Lower leg skin (tissue), 4 donors: Measurements from ENCODE around the gene DCTD. TPM values are rescaled to one million over a fixed set of nuclear protein-coding genes. Genes with fewer than 3 reads are reported as not detected.

Experiments used
- DNase-seq, 2 donors: peaks; one replicate each; pipeline ENCODE4 v3.0.0-alpha.2; 2019; ENCODE audit warnings: low spot score in 2 of 2
- H3K4me3 ChIP-seq: fragments of 200-600 bp; sonication (generic); 2 replicates; pipeline ENCODE4 v1.5.1; 2017; ENCODE audit warnings: mild to moderate bottlenecking, low read depth; ENCODE audit not compliant: poor library complexity, severe bottlenecking
- POLR2A ChIP-seq, 2 donors: fragments of 450-650 bp; IDR thresholded peaks; one replicate each; pipeline ENCODE4 v1.6.1; 2016 to 2017; ENCODE audit warnings: antibody characterized with exemption in 2 of 2, mild to moderate bottlenecking in 1 of 2, moderate library complexity in 1 of 2
- WGBS, 2 donors: methylation state at CpG; one replicate each; pipeline ENCODE4 v1.1.5; 2018; 5-methylcytosine and 5-hydroxymethylcytosine counted together
- intact Hi-C: fragments of 100-400 bp; cut with DNase I; formaldehyde crosslinking; loops from one replicate; pipeline ENCODE4 v1.15.0; 2023; ENCODE audit warnings: low total_unique reads
- total RNA-seq, 4 donors: library from RNA; depleted of rRNA; stranded (reverse); fragments of >200 nt; gene quantifications; one replicate each; pipeline ENCODE4 v1.1.0, GENCODE V29; 2016
- TF ChIP-seq, protein P1 (sequence below), 3 donors: fragments of 450-650 bp; IDR thresholded peaks; one replicate each; pipeline ENCODE4 v1.5.1; 2016; ENCODE audit warnings: antibody characterized with exemption in 3 of 3, mild to moderate bottlenecking in 3 of 3, moderate library complexity in 2 of 3

DCTD gene
- total RNA-seq, 4 donors from 2014 or later: 27.7 to 52.4 (median 35.4) TPM

- intact Hi-C loops: no loop called here
- no peak overlapping the region for H3K4me3 ChIP-seq
- TF ChIP-seq, protein P1, sequence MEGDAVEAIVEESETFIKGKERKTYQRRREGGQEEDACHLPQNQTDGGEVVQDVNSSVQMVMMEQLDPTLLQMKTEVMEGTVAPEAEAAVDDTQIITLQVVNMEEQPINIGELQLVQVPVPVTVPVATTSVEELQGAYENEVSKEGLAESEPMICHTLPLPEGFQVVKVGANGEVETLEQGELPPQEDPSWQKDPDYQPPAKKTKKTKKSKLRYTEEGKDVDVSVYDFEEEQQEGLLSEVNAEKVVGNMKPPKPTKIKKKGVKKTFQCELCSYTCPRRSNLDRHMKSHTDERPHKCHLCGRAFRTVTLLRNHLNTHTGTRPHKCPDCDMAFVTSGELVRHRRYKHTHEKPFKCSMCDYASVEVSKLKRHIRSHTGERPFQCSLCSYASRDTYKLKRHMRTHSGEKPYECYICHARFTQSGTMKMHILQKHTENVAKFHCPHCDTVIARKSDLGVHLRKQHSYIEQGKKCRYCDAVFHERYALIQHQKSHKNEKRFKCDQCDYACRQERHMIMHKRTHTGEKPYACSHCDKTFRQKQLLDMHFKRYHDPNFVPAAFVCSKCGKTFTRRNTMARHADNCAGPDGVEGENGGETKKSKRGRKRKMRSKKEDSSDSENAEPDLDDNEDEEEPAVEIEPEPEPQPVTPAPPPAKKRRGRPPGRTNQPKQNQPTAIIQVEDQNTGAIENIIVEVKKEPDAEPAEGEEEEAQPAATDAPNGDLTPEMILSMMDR (IDR thresholded peaks at IDR 0.05): no peak
- TF ChIP-seq POLR2A (IDR thresholded peaks at IDR 0.05): no peak
- no peak for DNase-seq
- 94 to 96% methylated on average over 2 of the region's 2 CpGs for WGBS, 2 donors
These were observed 3.6 kb downstream of the DCTD start for GRCh38 chr4:182913621-182914020.

DNA sequence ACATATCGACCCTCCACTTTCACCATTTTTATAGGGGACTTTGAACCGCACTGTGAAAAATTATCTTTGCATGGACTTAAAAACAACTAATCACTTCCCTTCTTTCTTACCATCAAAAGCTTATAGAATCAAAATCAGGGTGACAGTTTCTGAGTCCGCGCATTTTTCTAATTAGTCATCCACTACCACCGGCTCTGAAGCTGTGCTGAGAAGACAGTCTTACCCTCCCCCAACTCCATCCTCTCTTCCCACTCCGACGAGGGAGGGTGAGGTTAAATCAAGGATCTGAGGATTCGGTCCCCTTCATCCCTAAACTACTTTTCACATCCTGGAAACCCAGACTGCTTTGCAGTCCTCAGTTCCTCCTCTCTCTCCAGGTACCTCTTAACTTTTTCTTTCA lies 4.2 kb downstream of the DCTD start:
- H3K4me3 ChIP-seq: no peak overlapping the region
- DNase-seq: no peak
- TF ChIP-seq, protein P1 (IDR thresholded peaks at IDR 0.05): no peak
- TF ChIP-seq POLR2A (IDR thresholded peaks at IDR 0.05): no peak
- intact Hi-C loops: no loop called here
- WGBS, 2 donors: 86 to 87% methylated on average over 8 of the region's 8 CpGs

- TF ChIP-seq, protein P1 (IDR thresholded peaks at IDR 0.05): no peak
- H3K4me3 ChIP-seq: no peak overlapping the region
- 90 to 97% methylated on average over 3 of the region's 3 CpGs for WGBS, 2 donors
- intact Hi-C loops: no loop called here
- no peak for DNase-seq
These were observed 9.1 kb downstream of the DCTD start for GRCh38 chr4:182908124-182908523.

GRCh38 chr4:182907396-182907795 lies 9.8 kb downstream of the DCTD start:
- TF ChIP-seq POLR2A (IDR thresholded peaks at IDR 0.05): no peak
- TF ChIP-seq, protein P1 (IDR thresholded peaks at IDR 0.05): no peak
- intact Hi-C loops: no loop called here
- WGBS, 2 donors: 89 to 95% methylated on average over 8 of the region's 8 CpGs
- no peak for DNase-seq
- no peak overlapping the region for H3K4me3 ChIP-seq

DNA sequence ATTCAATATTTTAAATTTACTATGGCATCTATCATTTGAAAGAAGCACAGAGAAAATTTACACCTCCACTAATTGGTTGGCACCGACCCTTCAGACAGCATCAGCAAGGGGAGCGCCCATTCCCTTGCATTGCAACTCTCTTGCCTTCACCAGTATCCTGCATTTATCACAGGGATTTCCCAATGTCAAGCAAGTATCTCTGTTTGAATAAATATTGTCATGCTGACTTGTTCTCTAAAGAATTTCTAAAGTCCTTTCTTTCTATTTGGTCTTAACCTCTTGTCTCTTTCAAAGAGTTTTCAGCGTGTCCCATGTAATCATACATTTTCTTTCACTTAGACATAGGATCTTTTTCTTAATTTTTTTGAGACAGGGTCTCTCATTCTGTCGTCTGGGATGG lies 10.4 kb downstream of the DCTD start:
- no peak overlapping the region for H3K4me3 ChIP-seq
- TF ChIP-seq, protein P1 (IDR thresholded peaks at IDR 0.05): no peak
- TF ChIP-seq POLR2A (IDR thresholded peaks at IDR 0.05): no peak
- 95 to 98% methylated on average over 4 of the region's 4 CpGs for WGBS, 2 donors
- intact Hi-C loops: no loop called here
- DNase-seq: no peak

GRCh38 chr4:182905038-182905437 lies 12.1 kb downstream of the DCTD start:
- intact Hi-C loops: no loop called here
- no peak for TF ChIP-seq POLR2A (IDR thresholded peaks at IDR 0.05)
- TF ChIP-seq, protein P1 (IDR thresholded peaks at IDR 0.05): no peak
- H3K4me3 ChIP-seq: no peak overlapping the region
- 94 to 96% methylated on average over 10 of the region's 10 CpGs for WGBS, 2 donors
- DNase-seq: no peak
